Measurements from ENCODE around the gene ANO7.

The ANO7 gene

GRCh38 chr2:241270531-241270930, 82.1 kb downstream of the ANO7 start:
- ATAC-seq (ENCODE audit: insufficient read depth, low read depth) (no peak), DNase-seq (no peak)
- Histone ChIP-seq H3K4me2 (ENCODE audit: insufficient read depth, low read length) (no peak overlapping the region), H3K36me3 (ENCODE audit: insufficient read depth, low read length) (peaks cover 30% of the 10 kb centered on the region), H3K79me2 (ENCODE audit: insufficient read depth, low read length) (peaks cover 79% of the 10 kb centered on the region), H3K27ac (ENCODE audit: low read length) (no peak overlapping the region), H3K27me3 (ENCODE audit: insufficient read depth, low read length, poor library complexity) (no peaks in the 10 kb centered on the region), H3K4me1 (ENCODE audit: insufficient read depth, low read length) (no peaks in the 10 kb centered on the region), H4K20me1 (ENCODE audit: insufficient read depth, low read length) (peaks cover 73% of the 10 kb centered on the region), H2AFZ (ENCODE audit: low read depth, low read length) (no peak overlapping the region), H3K9me3 (ENCODE audit: insufficient read depth, low read length, severe bottlenecking) (no peaks in the 10 kb centered on the region), H3K4me3 (ENCODE audit: low read depth in 1 of 2, low read length in 2 of 2) (no peak overlapping the region), H3K9ac (ENCODE audit: low read depth, low read length) (no peak overlapping the region)
- no peak for TF ChIP-seq EZH2 (IDR thresholded peaks at IDR 0.05; ENCODE audit: borderline replicate concordance, low read depth, low read length, severe bottlenecking)
- TF ChIP-seq, protein P1, sequence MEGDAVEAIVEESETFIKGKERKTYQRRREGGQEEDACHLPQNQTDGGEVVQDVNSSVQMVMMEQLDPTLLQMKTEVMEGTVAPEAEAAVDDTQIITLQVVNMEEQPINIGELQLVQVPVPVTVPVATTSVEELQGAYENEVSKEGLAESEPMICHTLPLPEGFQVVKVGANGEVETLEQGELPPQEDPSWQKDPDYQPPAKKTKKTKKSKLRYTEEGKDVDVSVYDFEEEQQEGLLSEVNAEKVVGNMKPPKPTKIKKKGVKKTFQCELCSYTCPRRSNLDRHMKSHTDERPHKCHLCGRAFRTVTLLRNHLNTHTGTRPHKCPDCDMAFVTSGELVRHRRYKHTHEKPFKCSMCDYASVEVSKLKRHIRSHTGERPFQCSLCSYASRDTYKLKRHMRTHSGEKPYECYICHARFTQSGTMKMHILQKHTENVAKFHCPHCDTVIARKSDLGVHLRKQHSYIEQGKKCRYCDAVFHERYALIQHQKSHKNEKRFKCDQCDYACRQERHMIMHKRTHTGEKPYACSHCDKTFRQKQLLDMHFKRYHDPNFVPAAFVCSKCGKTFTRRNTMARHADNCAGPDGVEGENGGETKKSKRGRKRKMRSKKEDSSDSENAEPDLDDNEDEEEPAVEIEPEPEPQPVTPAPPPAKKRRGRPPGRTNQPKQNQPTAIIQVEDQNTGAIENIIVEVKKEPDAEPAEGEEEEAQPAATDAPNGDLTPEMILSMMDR (IDR thresholded peaks at IDR 0.05; ENCODE audit: borderline replicate concordance, extremely low read depth, low read length, poor library complexity, severe bottlenecking), result no peak

GRCh38 chr2:241271706-241272302, 83.3 kb downstream of the ANO7 start:
- H3K79me2 ChIP-seq (ENCODE audit: insufficient read depth, low read length), result peaks cover 88% of the 10 kb centered on the region
- DNase-seq (no peak), ATAC-seq (ENCODE audit: insufficient read depth, low read depth) (no peak)
- TF ChIP-seq, protein P1 (IDR thresholded peaks at IDR 0.05; ENCODE audit: borderline replicate concordance, extremely low read depth, low read length, poor library complexity, severe bottlenecking), result no peak
- TF ChIP-seq EZH2 (IDR thresholded peaks at IDR 0.05; ENCODE audit: borderline replicate concordance, low read depth, low read length, severe bottlenecking), result no peak
- peaks cover 73% of the 10 kb centered on the region for H4K20me1 ChIP-seq (ENCODE audit: insufficient read depth, low read length)
- H3K36me3 ChIP-seq (ENCODE audit: insufficient read depth, low read length), result peaks cover 19% of the 10 kb centered on the region
- no peak overlapping the region for H3K27ac ChIP-seq (ENCODE audit: low read length)
- H3K9ac ChIP-seq (ENCODE audit: low read depth, low read length), result no peak overlapping the region
- no peaks in the 10 kb centered on the region for H3K9me3 ChIP-seq (ENCODE audit: insufficient read depth, low read length, severe bottlenecking)
- H3K4me1 ChIP-seq (ENCODE audit: insufficient read depth, low read length), result no peaks in the 10 kb centered on the region
- H3K27me3 ChIP-seq (ENCODE audit: insufficient read depth, low read length, poor library complexity), result no peaks in the 10 kb centered on the region
- H3K4me2 ChIP-seq (ENCODE audit: insufficient read depth, low read length), result no peak overlapping the region
- no peak overlapping the region for H3K4me3 ChIP-seq (ENCODE audit: low read depth in 1 of 2, low read length in 2 of 2)
- no peak overlapping the region for H2AFZ ChIP-seq (ENCODE audit: low read depth, low read length)

- DNase-seq (no peak), ATAC-seq (ENCODE audit: insufficient read depth, low read depth) (no peak)
- Histone ChIP-seq H3K36me3 (ENCODE audit: insufficient read depth, low read length) (peaks cover 14% of the 10 kb centered on the region), H2AFZ (ENCODE audit: low read depth, low read length) (no peak overlapping the region), H3K4me2 (ENCODE audit: insufficient read depth, low read length) (no peak overlapping the region), H3K27me3 (ENCODE audit: insufficient read depth, low read length, poor library complexity) (no peaks in the 10 kb centered on the region), H3K27ac (ENCODE audit: low read length) (no peak overlapping the region), H3K9me3 (ENCODE audit: insufficient read depth, low read length, severe bottlenecking) (no peaks in the 10 kb centered on the region), H3K4me3 (ENCODE audit: low read depth in 1 of 2, low read length in 2 of 2) (no peak overlapping the region), H3K4me1 (ENCODE audit: insufficient read depth, low read length) (no peaks in the 10 kb centered on the region), H3K9ac (ENCODE audit: low read depth, low read length) (no peak overlapping the region), H3K79me2 (ENCODE audit: insufficient read depth, low read length) (peaks cover 90% of the 10 kb centered on the region), H4K20me1 (ENCODE audit: insufficient read depth, low read length) (peaks cover 68% of the 10 kb centered on the region)
- no peak for TF ChIP-seq EZH2 (IDR thresholded peaks at IDR 0.05; ENCODE audit: borderline replicate concordance, low read depth, low read length, severe bottlenecking)
- TF ChIP-seq, protein P1 (IDR thresholded peaks at IDR 0.05; ENCODE audit: borderline replicate concordance, extremely low read depth, low read length, poor library complexity, severe bottlenecking), result no peak
These were observed 84.1 kb downstream of the ANO7 start for GRCh38 chr2:241272303-241273209.

Data from DND-41 (cell line).